H9 (cell line): ENCODE data around the gene PITX3. TPM values are rescaled to one million over a fixed set of nuclear protein-coding genes. Genes with fewer than 3 reads are reported as not detected.

Source experiments
- DNase-seq: peaks from one replicate; pipeline ENCODE4 v3.0.0-alpha.2; 2017
- H2AFZ ChIP-seq: one replicate; pipeline ENCODE4 v1.6.1; 2013; ENCODE audit warnings: mild to moderate bottlenecking, low read length, control low read depth, moderate library complexity
- H2AK5ac ChIP-seq: 2 replicates; pipeline ENCODE4 v1.6.1; 2013; ENCODE audit warnings: low read length, control low read depth, mixed read lengths; ENCODE audit not compliant: insufficient read length
- H2BK120ac ChIP-seq: one replicate; pipeline ENCODE4 v1.6.1; 2013; ENCODE audit warnings: low read depth, mild to moderate bottlenecking, low read length, control low read depth, inconsistent platforms; ENCODE audit not compliant: poor library complexity, severe bottlenecking
- H2BK12ac ChIP-seq: 2 replicates; pipeline ENCODE4 v1.6.1; 2013; ENCODE audit warnings: low read length, control low read depth, mixed read lengths, low read depth; ENCODE audit not compliant: insufficient read length
- H2BK15ac ChIP-seq: 2 replicates; pipeline ENCODE4 v1.6.1; 2013; ENCODE audit warnings: low read depth, low read length, control low read depth
- H2BK20ac ChIP-seq: one replicate; pipeline ENCODE4 v1.6.1; 2013; ENCODE audit warnings: low read depth, mild to moderate bottlenecking, low read length, control low read depth, inconsistent platforms; ENCODE audit not compliant: poor library complexity, severe bottlenecking
- H2BK5ac ChIP-seq: 2 replicates; pipeline ENCODE4 v1.6.1; 2013; ENCODE audit warnings: low read length, control low read depth, mixed read lengths; ENCODE audit not compliant: insufficient read length
- H3K14ac ChIP-seq: 2 replicates; pipeline ENCODE4 v1.6.1; 2013; ENCODE audit warnings: low read length, control low read depth; ENCODE audit not compliant: insufficient read depth
- H3K18ac ChIP-seq: 2 replicates; pipeline ENCODE4 v1.6.1; 2013; ENCODE audit warnings: low read depth, mild to moderate bottlenecking, mixed read lengths, low read length, control low read depth; ENCODE audit not compliant: insufficient read length
- H3K23ac ChIP-seq: 2 replicates; pipeline ENCODE4 v1.6.1; 2013; ENCODE audit warnings: low read length, control low read depth, mixed read lengths, low read depth; ENCODE audit not compliant: insufficient read length
- H3K23me2 ChIP-seq: 2 replicates; pipeline ENCODE4 v1.6.1; 2013; ENCODE audit warnings: low read depth, mild to moderate bottlenecking, mixed read lengths, low read length, control low read depth; ENCODE audit not compliant: insufficient read length, poor library complexity, severe bottlenecking
- H3K27ac ChIP-seq: 2 replicates; pipeline ENCODE4 v1.5.1; 2013; ENCODE audit warnings: low read length, control low read depth, mixed read lengths, low read depth; ENCODE audit not compliant: insufficient read length
- H3K27me3 ChIP-seq: 2 replicates; pipeline ENCODE4 v1.6.1; 2013; ENCODE audit warnings: low read length, control low read depth, inconsistent platforms; ENCODE audit not compliant: insufficient read depth
- H3K4ac ChIP-seq: 2 replicates; pipeline ENCODE4 v1.6.1; 2013; ENCODE audit warnings: low read depth, mild to moderate bottlenecking, control low read depth, inconsistent platforms, low read length, moderate library complexity
- H3K4me1 ChIP-seq: 2 replicates; pipeline ENCODE4 v1.6.1; 2013; ENCODE audit warnings: low read length, control low read depth, inconsistent platforms; ENCODE audit not compliant: insufficient read depth
- H3K4me2 ChIP-seq: 2 replicates; pipeline ENCODE4 v1.6.1; 2013; ENCODE audit warnings: low read length, control low read depth, mixed read lengths; ENCODE audit not compliant: insufficient read length, insufficient read depth
- H3K56ac ChIP-seq: 2 replicates; pipeline ENCODE4 v1.6.1; 2013; ENCODE audit warnings: low read depth, mild to moderate bottlenecking, mixed read lengths, low read length, control low read depth; ENCODE audit not compliant: insufficient read length
- H3K79me1 ChIP-seq: 2 replicates; pipeline ENCODE4 v1.6.1; 2013; ENCODE audit warnings: low read depth, mild to moderate bottlenecking, moderate library complexity, low read length, control low read depth, inconsistent platforms; ENCODE audit not compliant: insufficient read depth, poor library complexity, severe bottlenecking
- H3K79me2 ChIP-seq: 2 replicates; pipeline ENCODE4 v1.6.1; 2013; ENCODE audit warnings: low read length, control low read depth, inconsistent platforms; ENCODE audit not compliant: insufficient read depth
- H3K9ac ChIP-seq: 2 replicates; pipeline ENCODE4 v1.6.1; 2013; ENCODE audit warnings: low read length, control low read depth, mixed read lengths; ENCODE audit not compliant: insufficient read length; ENCODE audit errors: extremely low read depth
- H3K9me3 ChIP-seq: one replicate; pipeline ENCODE4 v1.6.1; 2013; ENCODE audit warnings: low read depth, low read length, inconsistent platforms; ENCODE audit not compliant: control insufficient read depth
- H3T11ph ChIP-seq: one replicate; pipeline ENCODE4 v1.6.1; 2013; ENCODE audit warnings: mild to moderate bottlenecking, low read length, control low read depth, inconsistent platforms
- H4K20me1 ChIP-seq: one replicate; pipeline ENCODE4 v1.6.1; 2013; ENCODE audit not compliant: control insufficient read depth, insufficient read length, insufficient read depth
- H4K5ac ChIP-seq: 2 replicates; pipeline ENCODE4 v1.6.1; 2013; ENCODE audit warnings: low read depth, mild to moderate bottlenecking, mixed read lengths, low read length, control low read depth; ENCODE audit not compliant: insufficient read length
- H4K8ac ChIP-seq: replicated peaks from 2 replicates; pipeline ENCODE4 v1.6.1; 2013; ENCODE audit warnings: low read length, control low read depth, mixed read lengths, low read depth; ENCODE audit not compliant: insufficient read length
- H4K91ac ChIP-seq: 2 replicates; pipeline ENCODE4 v1.6.1; 2013; ENCODE audit warnings: low read depth, mild to moderate bottlenecking, moderate library complexity, mixed read lengths, low read length, control low read depth; ENCODE audit not compliant: insufficient read length
- H3K27ac Mint-ChIP-seq, 3 experiments: 2 replicates in 2 of 3; 3 replicates in 1 of 3; pipeline ENCODE4 v1.8.0; 2020 to 2021; ENCODE audit warnings: mixed read lengths in 3 of 3, mild to moderate bottlenecking in 1 of 3, moderate library complexity in 1 of 3
- H3K27me3 Mint-ChIP-seq: 2 replicates; pipeline ENCODE4 v1.8.0; 2021; ENCODE audit warnings: low read depth, mild to moderate bottlenecking, moderate library complexity, mixed read lengths
- H3K36me3 Mint-ChIP-seq, 3 experiments: 2 replicates in 2 of 3; 3 replicates in 1 of 3; pipeline ENCODE4 v1.8.0; 2020 to 2021; ENCODE audit warnings: low read depth in 3 of 3, mixed read lengths in 3 of 3; ENCODE audit not compliant: insufficient read depth in 1 of 3
- H3K4me1 Mint-ChIP-seq, 2 experiments: 2 replicates each; pipeline ENCODE4 v1.8.0; 2020; ENCODE audit warnings: mixed read lengths in 2 of 2
- H3K4me3 Mint-ChIP-seq, 2 experiments: 2 replicates in 1 of 2; 3 replicates in 1 of 2; pipeline ENCODE4 v1.8.0; 2020 to 2021; ENCODE audit warnings: mild to moderate bottlenecking in 2 of 2, mixed read lengths in 2 of 2, moderate library complexity in 1 of 2
- H3K9me3 Mint-ChIP-seq, 2 experiments: 2 replicates in 1 of 2; 3 replicates in 1 of 2; pipeline ENCODE4 v1.8.0; 2020; ENCODE audit warnings: mild to moderate bottlenecking in 2 of 2, mixed read lengths in 2 of 2, moderate library complexity in 1 of 2
- total RNA-seq: library from RNA; stranded (reverse); gene quantifications from 2 replicates; pipeline ENCODE4 v1.2.1, GENCODE V29; 2021
- TF ChIP-seq, protein P1 (sequence below): fragments of 200-600 bp; sonication (generic); conservative IDR thresholded peaks from 3 replicates; pipeline ENCODE4 v1.8.0; 2021; ENCODE audit warnings: antibody characterized with exemption, mild to moderate bottlenecking

PITX3 gene
- total RNA-seq, 1 experiment from 2014 or later: not detected

GRCh38 chr10:102268375-102268888, 27.1 kb upstream of the PITX3 start:
- Histone ChIP-seq H4K91ac (no peak overlapping the region), H3K4me2 (no peak overlapping the region), H4K20me1 (no peaks in the 10 kb centered on the region), H3K4me1 (no peaks in the 10 kb centered on the region), H3K79me2 (no peaks in the 10 kb centered on the region), H3K27me3 (no peaks in the 10 kb centered on the region), H2BK120ac (no peak overlapping the region), H4K5ac (no peak overlapping the region), H3K79me1 (peaks cover 5% of the 10 kb centered on the region), H3K9me3 (no peaks in the 10 kb centered on the region), H3K4ac (no peak overlapping the region), H3K27ac (no peak overlapping the region), H3K14ac (no peak overlapping the region), H2BK12ac (no peak overlapping the region), H3K56ac (no peak overlapping the region), H4K8ac (no peak overlapping the region), H3K23ac (no peak overlapping the region), H3K9ac (no peak overlapping the region), H2AK5ac (no peak overlapping the region), H3K23me2 (no peaks in the 10 kb centered on the region), H3K18ac (no peak overlapping the region), H2AFZ (no peak overlapping the region), H3T11ph (no peak overlapping the region), H2BK15ac (no peak overlapping the region), H2BK5ac (no peak overlapping the region), H2BK20ac (no peak overlapping the region)
- no peak overlapping the region for H3K4me3 Mint-ChIP-seq
- DNase-seq: no peak
- H3K4me1 Mint-ChIP-seq: peaks cover 4% of the 10 kb centered on the region in 2 experiments; a peak in 2 of 4 replicates
- TF ChIP-seq, protein P1, sequence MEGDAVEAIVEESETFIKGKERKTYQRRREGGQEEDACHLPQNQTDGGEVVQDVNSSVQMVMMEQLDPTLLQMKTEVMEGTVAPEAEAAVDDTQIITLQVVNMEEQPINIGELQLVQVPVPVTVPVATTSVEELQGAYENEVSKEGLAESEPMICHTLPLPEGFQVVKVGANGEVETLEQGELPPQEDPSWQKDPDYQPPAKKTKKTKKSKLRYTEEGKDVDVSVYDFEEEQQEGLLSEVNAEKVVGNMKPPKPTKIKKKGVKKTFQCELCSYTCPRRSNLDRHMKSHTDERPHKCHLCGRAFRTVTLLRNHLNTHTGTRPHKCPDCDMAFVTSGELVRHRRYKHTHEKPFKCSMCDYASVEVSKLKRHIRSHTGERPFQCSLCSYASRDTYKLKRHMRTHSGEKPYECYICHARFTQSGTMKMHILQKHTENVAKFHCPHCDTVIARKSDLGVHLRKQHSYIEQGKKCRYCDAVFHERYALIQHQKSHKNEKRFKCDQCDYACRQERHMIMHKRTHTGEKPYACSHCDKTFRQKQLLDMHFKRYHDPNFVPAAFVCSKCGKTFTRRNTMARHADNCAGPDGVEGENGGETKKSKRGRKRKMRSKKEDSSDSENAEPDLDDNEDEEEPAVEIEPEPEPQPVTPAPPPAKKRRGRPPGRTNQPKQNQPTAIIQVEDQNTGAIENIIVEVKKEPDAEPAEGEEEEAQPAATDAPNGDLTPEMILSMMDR: no peak
- H3K27ac Mint-ChIP-seq: no peak overlapping the region
- no peaks in the 10 kb centered on the region for H3K36me3 Mint-ChIP-seq
- no peaks in the 10 kb centered on the region for H3K27me3 Mint-ChIP-seq
- H3K9me3 Mint-ChIP-seq: no peaks in the 10 kb centered on the region
